ENCODE results near the gene ZNF714.

DNA sequence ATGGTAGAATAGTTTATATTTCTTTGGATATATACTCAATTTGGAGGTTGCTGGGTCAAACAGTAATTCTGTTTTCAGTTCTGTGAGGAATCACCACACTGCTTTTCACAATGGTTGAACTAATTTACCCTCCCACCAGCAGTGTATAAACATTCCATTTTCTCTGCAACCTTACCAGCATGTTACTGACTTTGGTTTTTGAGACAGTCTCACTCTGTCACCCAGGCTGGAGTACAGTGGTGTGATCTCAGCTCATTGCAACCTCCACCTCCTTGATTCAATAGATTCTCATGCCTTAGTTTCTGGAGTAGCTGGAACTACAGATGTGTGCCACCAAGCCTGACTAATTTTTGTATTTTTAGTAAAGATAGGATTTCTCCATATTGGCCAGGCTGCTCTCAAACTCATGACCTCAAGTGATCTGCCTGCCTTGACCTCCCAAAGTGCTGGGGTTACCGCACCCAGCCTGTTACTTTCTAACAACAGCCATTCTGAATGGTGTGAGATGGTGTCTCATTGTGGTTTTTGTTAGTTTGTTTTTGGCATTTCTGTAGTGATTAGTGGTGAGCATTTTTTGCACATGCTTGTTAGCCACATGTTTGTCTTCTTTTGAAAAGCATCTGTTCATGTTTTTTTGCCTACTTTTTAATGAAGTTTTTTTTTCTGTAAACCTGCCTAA is 12.5 kb downstream of the ZNF714 start:
- TF ChIP-seq, protein P1, sequence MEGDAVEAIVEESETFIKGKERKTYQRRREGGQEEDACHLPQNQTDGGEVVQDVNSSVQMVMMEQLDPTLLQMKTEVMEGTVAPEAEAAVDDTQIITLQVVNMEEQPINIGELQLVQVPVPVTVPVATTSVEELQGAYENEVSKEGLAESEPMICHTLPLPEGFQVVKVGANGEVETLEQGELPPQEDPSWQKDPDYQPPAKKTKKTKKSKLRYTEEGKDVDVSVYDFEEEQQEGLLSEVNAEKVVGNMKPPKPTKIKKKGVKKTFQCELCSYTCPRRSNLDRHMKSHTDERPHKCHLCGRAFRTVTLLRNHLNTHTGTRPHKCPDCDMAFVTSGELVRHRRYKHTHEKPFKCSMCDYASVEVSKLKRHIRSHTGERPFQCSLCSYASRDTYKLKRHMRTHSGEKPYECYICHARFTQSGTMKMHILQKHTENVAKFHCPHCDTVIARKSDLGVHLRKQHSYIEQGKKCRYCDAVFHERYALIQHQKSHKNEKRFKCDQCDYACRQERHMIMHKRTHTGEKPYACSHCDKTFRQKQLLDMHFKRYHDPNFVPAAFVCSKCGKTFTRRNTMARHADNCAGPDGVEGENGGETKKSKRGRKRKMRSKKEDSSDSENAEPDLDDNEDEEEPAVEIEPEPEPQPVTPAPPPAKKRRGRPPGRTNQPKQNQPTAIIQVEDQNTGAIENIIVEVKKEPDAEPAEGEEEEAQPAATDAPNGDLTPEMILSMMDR (conservative IDR thresholded peaks at IDR 0.05; ENCODE audit: low read depth, low read length), result no peak
- TF ChIP-seq EZH2phosphoT487 (IDR thresholded peaks at IDR 0.05; ENCODE audit: borderline replicate concordance, low read length) (no peak), EZH2 (IDR thresholded peaks at IDR 0.05; ENCODE audit: low read length, unreplicated experiment) (no peak)

Measured in PC-3 (cell line).